BJ (cell line): Measurements from ENCODE around the gene PCBP3. TPM values are rescaled to one million over a fixed set of nuclear protein-coding genes. Genes with fewer than 3 reads are reported as not detected.

Experiments
- CTCF ChIA-PET: fragments of 350-600 bp; formaldehyde crosslinking; extraction: SDS; loops from one replicate; lab custom pipeline; 2021; ENCODE audit warnings: antibody characterized with exemption, inconsistent platforms; lab: Yijun Ruan, JAX
- POLR2A ChIA-PET: fragments of 300-600 bp; sonication (Branson Sonifier 250); formaldehyde crosslinking; extraction: SDS; loops from one replicate; lab custom pipeline; 2021; ENCODE audit warnings: antibody characterized with exemption; lab: Charles Lee
- DNase-seq: peaks from one replicate; pipeline ENCODE4 v3.0.0-alpha.2; 2011; ENCODE audit warnings: low read depth
- H3K27me3 ChIP-seq: 2 replicates; pipeline ENCODE4 v1.6.0; 2011; ENCODE audit warnings: low read length; ENCODE audit not compliant: control insufficient read depth, insufficient read depth
- H3K36me3 ChIP-seq: 2 replicates; pipeline ENCODE4 v1.5.1; 2011; ENCODE audit warnings: low read length; ENCODE audit not compliant: control insufficient read depth, insufficient read depth
- H3K4me3 ChIP-seq: 2 replicates; pipeline ENCODE4 v1.5.1; 2011; ENCODE audit warnings: low read depth, mild to moderate bottlenecking, control low read depth, low read length
- CTCF ChIP-seq: IDR thresholded peaks from 2 replicates; pipeline ENCODE4 v1.5.1; 2011; ENCODE audit warnings: low read depth, mild to moderate bottlenecking, control low read depth, inconsistent platforms, low read length, moderate library complexity; ENCODE audit not compliant: insufficient read depth
- polyA plus RNA-seq: library from polyadenylated mRNA; depleted of rRNA; stranded (reverse); fragments of >200 nt; gene quantifications from 2 replicates; pipeline ENCODE4 v1.2.3, GENCODE V29; 2011

The PCBP3 gene
- polyA plus RNA-seq, 1 experiment = 2.1 TPM

- DNase-seq = no peak
- Histone ChIP-seq H3K27me3 (no peaks in the 10 kb centered on the region; the same call in 1 of the 2 replicates), H3K4me3 (no peak overlapping the region), H3K36me3 (no peaks in the 10 kb centered on the region)
- ChIA-PET CTCF (no interaction called here), POLR2A (no interaction called here)
- no peak for TF ChIP-seq CTCF
These were observed 149.3 kb downstream of the PCBP3 start for GRCh38 chr21:45792682-45793383.

- no peak for TF ChIP-seq CTCF
- Histone ChIP-seq H3K27me3 (no peaks in the 10 kb centered on the region; the same call in 1 of the 2 replicates), H3K36me3 (no peaks in the 10 kb centered on the region), H3K4me3 (no peak overlapping the region)
- no peak for DNase-seq
- CTCF ChIA-PET = no interaction called here
- POLR2A ChIA-PET = no interaction called here
These were observed 150.5 kb downstream of the PCBP3 start for GRCh38 chr21:45794027-45794426.

GRCh38 chr21:45796003-45796402, 152.5 kb downstream of the PCBP3 start:
- no peak for TF ChIP-seq CTCF
- DNase-seq = no peak
- H3K4me3 ChIP-seq = no peak overlapping the region
- POLR2A ChIA-PET = interaction anchor here (0.6 kb wide), 2 partner anchors 144 to 176 kb away, joined by 3 to 6 read pairs; no protein-coding TSS in a partner anchor
- no peaks in the 10 kb centered on the region; the same call in 1 of the 2 replicates for H3K27me3 ChIP-seq
- CTCF ChIA-PET = no interaction called here
- H3K36me3 ChIP-seq = no peaks in the 10 kb centered on the region

GRCh38 chr21:45797338-45797737, 153.8 kb downstream of the PCBP3 start:
- Histone ChIP-seq H3K4me3 (no peak overlapping the region), H3K27me3 (no peaks in the 10 kb centered on the region; the same call in 1 of the 2 replicates), H3K36me3 (no peaks in the 10 kb centered on the region)
- CTCF ChIA-PET = no interaction called here
- POLR2A ChIA-PET = no interaction called here
- TF ChIP-seq CTCF = no peak
- no peak for DNase-seq

GRCh38 chr21:45799765-45800338, 156.3 kb downstream of the PCBP3 start:
- peaks cover 2% of the 10 kb centered on the region; the same call in 1 of the 2 replicates for H3K27me3 ChIP-seq
- POLR2A ChIA-PET = no interaction called here
- TF ChIP-seq CTCF = no peak
- no peak overlapping the region for H3K4me3 ChIP-seq
- DNase-seq = no peak
- CTCF ChIA-PET = interaction anchor here (0.6 kb wide), 1 partner anchor 41 kb away, joined by 3 read pairs; no protein-coding TSS in a partner anchor
- H3K36me3 ChIP-seq = no peaks in the 10 kb centered on the region
